Brain microvascular endothelial cell (primary cell): ENCODE results near the gene EDA.
A peak's percentile ranks its signal among the peaks of the same experiment; 100 is the strongest.

Source experiments
- DNase-seq: peaks from one replicate; pipeline ENCODE4 v3.0.0-alpha.2; 2020
- H3K27ac ChIP-seq: fragments of 250-450 bp; sonication (Bioruptor Pico); 2 replicates; pipeline ENCODE4 v1.5.1; 2020; ENCODE audit warnings: mild to moderate bottlenecking, moderate library complexity
- H3K27me3 ChIP-seq: fragments of 250-450 bp; sonication (Bioruptor Pico); replicated peaks from 2 replicates; pipeline ENCODE4 v1.5.1; 2020; ENCODE audit warnings: mild to moderate bottlenecking
- H3K36me3 ChIP-seq: fragments of 250-450 bp; sonication (Bioruptor Pico); replicated peaks from 2 replicates; pipeline ENCODE4 v1.5.1; 2020; ENCODE audit warnings: mild to moderate bottlenecking
- H3K4me3 ChIP-seq: 2 replicates; pipeline ENCODE4 v1.5.1; 2011; ENCODE audit warnings: low read depth, mild to moderate bottlenecking, control low read depth, low read length, moderate library complexity
- in situ Hi-C: cut with HindIII; loops from 2 replicates; pipeline ENCODE4 v1.10.0; 2017; ENCODE audit warnings: low sequenced_read_pairs, low pct_ligation_motif_present
- TF ChIP-seq, protein P1 (sequence below): IDR thresholded peaks from 2 replicates; pipeline ENCODE4 v1.5.1; 2011; ENCODE audit warnings: low read depth, mild to moderate bottlenecking, moderate library complexity, low read length, control low read depth, inconsistent platforms; ENCODE audit errors: missing control alignments

Gene EDA

DNA sequence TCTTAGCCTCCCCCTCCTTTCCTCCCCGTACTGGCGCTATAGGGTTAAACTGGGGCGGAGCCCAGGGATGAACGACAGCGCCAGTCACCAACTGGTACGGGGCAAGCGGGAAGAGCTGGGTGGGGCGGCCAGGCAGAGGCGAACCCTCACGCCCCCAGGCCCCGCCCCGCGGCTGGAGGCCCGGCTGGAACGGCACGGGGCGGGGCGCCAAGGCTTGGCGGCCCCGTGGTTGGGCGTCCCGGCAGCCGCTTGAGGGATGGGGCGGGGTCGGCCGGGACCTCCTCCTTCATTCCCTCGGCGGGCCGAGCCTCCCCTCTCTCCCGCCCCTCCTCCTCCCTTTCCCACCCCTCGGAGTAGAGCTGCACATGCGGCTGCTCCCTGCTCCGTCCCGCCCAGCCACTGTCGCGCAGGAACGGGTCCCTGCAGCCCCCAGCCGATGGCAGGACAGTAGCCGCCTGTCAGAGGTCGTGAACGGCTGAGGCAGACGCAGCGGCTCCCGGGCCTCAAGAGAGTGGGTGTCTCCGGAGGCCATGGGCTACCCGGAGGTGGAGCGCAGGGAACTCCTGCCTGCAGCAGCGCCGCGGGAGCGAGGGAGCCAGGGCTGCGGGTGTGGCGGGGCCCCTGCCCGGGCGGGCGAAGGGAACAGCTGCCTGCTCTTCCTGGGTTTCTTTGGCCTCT, at the start of gene EDA:
TSS of gene EDA (plus strand) at position 335 of the 678 bp plus-strand sequence.
- Histone ChIP-seq H3K36me3 (no peaks in the 10 kb centered on the region), H3K4me3 (peak within 1 kb of the TSS; percentile 42), H3K27ac (no peak within 1 kb of the TSS), H3K27me3 (peaks cover 2% of the 10 kb centered on the region)
- TF ChIP-seq, protein P1, sequence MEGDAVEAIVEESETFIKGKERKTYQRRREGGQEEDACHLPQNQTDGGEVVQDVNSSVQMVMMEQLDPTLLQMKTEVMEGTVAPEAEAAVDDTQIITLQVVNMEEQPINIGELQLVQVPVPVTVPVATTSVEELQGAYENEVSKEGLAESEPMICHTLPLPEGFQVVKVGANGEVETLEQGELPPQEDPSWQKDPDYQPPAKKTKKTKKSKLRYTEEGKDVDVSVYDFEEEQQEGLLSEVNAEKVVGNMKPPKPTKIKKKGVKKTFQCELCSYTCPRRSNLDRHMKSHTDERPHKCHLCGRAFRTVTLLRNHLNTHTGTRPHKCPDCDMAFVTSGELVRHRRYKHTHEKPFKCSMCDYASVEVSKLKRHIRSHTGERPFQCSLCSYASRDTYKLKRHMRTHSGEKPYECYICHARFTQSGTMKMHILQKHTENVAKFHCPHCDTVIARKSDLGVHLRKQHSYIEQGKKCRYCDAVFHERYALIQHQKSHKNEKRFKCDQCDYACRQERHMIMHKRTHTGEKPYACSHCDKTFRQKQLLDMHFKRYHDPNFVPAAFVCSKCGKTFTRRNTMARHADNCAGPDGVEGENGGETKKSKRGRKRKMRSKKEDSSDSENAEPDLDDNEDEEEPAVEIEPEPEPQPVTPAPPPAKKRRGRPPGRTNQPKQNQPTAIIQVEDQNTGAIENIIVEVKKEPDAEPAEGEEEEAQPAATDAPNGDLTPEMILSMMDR, result no peak
- in situ Hi-C loops, result no loop called here
- DNase-seq, result peak; percentile 43

DNA sequence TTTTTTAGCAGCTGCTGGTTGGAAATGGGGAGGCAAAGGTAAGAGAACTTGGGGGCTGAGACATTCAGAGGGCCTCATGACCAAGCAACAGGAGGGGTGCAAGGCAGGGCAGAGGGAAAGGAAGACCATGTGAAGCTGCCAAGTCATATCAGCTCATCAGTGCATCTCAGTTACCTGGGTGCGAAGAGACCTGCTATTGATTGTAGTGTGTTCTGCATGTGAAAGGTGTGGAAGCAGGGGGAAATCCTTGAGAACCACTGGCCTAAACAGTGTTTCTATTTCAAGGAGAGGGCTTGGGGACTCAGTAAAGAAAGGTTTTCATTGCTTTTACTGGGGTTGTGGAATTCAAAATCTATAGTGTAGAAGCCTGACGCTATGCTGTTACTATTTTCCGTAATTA, 47.1 kb upstream of the EDA start:
- no peaks in the 10 kb centered on the region for H3K36me3 ChIP-seq
- TF ChIP-seq, protein P1, result no peak
- H3K4me3 ChIP-seq, result no peak overlapping the region
- H3K27ac ChIP-seq, result no peak overlapping the region
- H3K27me3 ChIP-seq, result no peaks in the 10 kb centered on the region
- in situ Hi-C loops, result no loop called here
- DNase-seq, result no peak

DNA sequence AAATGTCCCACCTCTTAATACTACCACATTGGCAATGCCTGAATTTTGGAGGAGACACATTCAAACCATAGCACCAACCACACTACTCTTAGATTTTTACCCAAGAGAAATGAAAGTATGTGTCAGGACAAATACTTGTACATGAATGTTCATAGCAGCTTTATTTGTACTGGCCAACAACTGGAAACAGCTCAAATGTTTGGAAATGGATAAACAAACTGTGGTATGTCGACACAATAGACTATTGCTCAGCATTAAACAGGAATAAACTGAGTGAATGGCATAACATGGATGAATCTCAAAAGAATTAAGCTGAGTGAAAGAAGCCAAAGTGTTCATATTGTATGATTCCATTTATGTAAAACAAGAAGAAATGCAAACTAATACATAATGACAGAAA, 18.5 kb upstream of the EDA start:
- TF ChIP-seq, protein P1, result no peak

DNA sequence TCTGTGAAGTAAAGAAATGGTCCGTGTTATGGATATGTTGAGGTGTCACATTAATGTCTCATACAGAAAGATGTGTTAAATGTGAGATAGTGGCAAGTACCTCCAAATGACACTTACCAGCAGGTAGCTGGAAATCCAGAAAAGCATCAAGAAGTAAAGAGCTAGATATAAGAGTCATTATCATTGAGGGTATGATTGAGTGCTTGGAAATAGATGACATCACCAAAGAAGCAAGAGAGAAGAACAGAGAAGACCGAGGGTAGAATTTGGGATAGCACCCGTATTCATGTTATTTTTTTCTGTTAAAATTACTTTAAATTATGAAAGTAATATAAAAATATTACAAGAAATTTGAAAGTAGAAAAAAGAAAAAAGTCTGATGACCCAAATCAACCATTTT, 15.7 kb upstream of the EDA start:
- H3K27ac ChIP-seq, result no peak overlapping the region
- in situ Hi-C loops, result no loop called here
- no peaks in the 10 kb centered on the region for H3K36me3 ChIP-seq
- H3K4me3 ChIP-seq, result no peak overlapping the region
- H3K27me3 ChIP-seq, result no peaks in the 10 kb centered on the region
- DNase-seq, result no peak
- TF ChIP-seq, protein P1, result no peak

More for the DNA sequence above, 18.5 kb upstream of the EDA start:
- Histone ChIP-seq H3K36me3 (no peaks in the 10 kb centered on the region), H3K27me3 (no peaks in the 10 kb centered on the region), H3K27ac (no peak overlapping the region), H3K4me3 (no peak overlapping the region)
- in situ Hi-C loops, result no loop called here
- no peak for DNase-seq

DNA sequence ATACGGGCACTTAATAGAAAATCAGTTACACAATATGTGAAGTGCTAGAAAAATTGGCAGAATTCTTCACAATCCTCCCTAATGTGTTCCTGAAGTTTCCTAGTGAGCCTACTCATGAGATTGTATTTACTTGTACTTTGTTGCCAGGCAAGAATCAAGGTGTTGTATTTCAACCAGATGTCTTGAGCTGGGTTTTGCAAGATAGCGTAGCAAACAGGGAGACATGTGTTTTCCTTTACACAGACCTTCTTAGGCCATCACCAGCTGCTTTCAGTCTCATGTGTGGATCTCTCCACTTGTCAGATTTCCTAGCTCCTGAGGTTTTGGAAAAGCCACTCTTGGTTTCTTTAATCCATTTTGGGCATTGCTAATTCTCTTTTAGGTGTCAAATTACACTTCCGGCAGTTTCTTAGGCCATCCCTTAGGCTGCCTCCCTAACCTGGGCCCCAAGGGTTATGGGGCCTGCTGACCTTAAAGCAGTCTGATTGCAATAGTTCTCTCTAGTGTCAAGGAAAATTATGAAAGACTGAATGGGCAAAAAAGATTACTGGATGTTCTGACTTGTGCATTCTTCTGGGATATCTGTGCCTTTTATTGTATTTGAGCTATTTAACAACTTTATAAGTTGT, 12.2 kb upstream of the EDA start:
- TF ChIP-seq, protein P1, result no peak
- no peaks in the 10 kb centered on the region for H3K27me3 ChIP-seq
- in situ Hi-C loops, result no loop called here
- no peak for DNase-seq
- no peak overlapping the region for H3K27ac ChIP-seq
- no peak overlapping the region for H3K4me3 ChIP-seq
- H3K36me3 ChIP-seq, result no peaks in the 10 kb centered on the region
